Measurements from ENCODE around the gene WDR38. TPM values are rescaled to one million over a fixed set of nuclear protein-coding genes. Genes with fewer than 3 reads are reported as not detected.

WDR38 gene
- total and polyA plus RNA-seq, 2 of the 4 experiments (the other 2 are of a cell fraction) = not detected

- Histone ChIP-seq H3K27me3 (ENCODE audit: control insufficient read depth, insufficient read depth, low read length) (no peaks in the 10 kb centered on the region), H3K79me1 (ENCODE audit: low read depth in 1 of 2, low read length in 2 of 2) (no peaks in the 10 kb centered on the region), H3K27ac (ENCODE audit: insufficient read depth, low read length) (no peak overlapping the region), H3K56ac (ENCODE audit: extremely low read depth, insufficient read depth, low read length) (no peak overlapping the region), H3K4ac (ENCODE audit: low read depth, low read length) (no peak overlapping the region), H2BK15ac (ENCODE audit: low read depth, low read length) (no peak overlapping the region), H3K9me1 (ENCODE audit: insufficient read depth, low read length) (0 out of 2 replicates have a peak, but pooled peaks cover 4% of the 10 kb centered on the region), H3K4me3 (ENCODE audit: insufficient read depth, low read depth, low read length) (no peak overlapping the region), H3K14ac (replicated peaks; ENCODE audit: low read depth, low read length) (no peak overlapping the region), H2AK5ac (ENCODE audit: low read depth, low read length) (no peak overlapping the region), H2BK5ac (ENCODE audit: low read depth, low read length, poor library complexity, severe bottlenecking) (no peak overlapping the region), H3K4me2 (ENCODE audit: low read depth, low read length) (no peak overlapping the region), H3K18ac (ENCODE audit: low read depth, low read length) (no peak overlapping the region), H3K4me1 (ENCODE audit: control insufficient read depth, insufficient read depth, low read length) (no peaks in the 10 kb centered on the region), H3K36me3 (ENCODE audit: control insufficient read depth, insufficient read depth, low read length) (peaks cover 51% of the 10 kb centered on the region), H4K20me1 (ENCODE audit: insufficient read depth, low read length) (no peaks in the 10 kb centered on the region; the same call in 1 of the 2 replicates), H3K23ac (ENCODE audit: low read depth, low read length) (no peak overlapping the region), H2AK9ac (replicated peaks; ENCODE audit: low read depth, low read length, poor library complexity) (no peak overlapping the region), H2BK120ac (ENCODE audit: low read depth, low read length) (no peak overlapping the region), H4K91ac (ENCODE audit: insufficient read depth, low read depth, low read length) (no peak overlapping the region), H2AFZ (replicated peaks; ENCODE audit: low read length, poor library complexity) (no peak overlapping the region), H4K8ac (ENCODE audit: low read depth in 2 of 2, low read length in 2 of 2) (no peak overlapping the region), H3K9me3 (ENCODE audit: control insufficient read depth, insufficient read depth, low read length) (no peaks in the 10 kb centered on the region), H4K5ac (ENCODE audit: low read depth, low read length) (no peak overlapping the region), H3K9ac (ENCODE audit: low read depth, low read length) (no peak overlapping the region), H2BK20ac (ENCODE audit: low read depth, low read length) (no peak overlapping the region)
- ATAC-seq (ENCODE audit: low read depth) = no peak
- ChIA-PET POLR2A (ENCODE audit: unreplicated experiment) (no interaction called here), CTCF (no interaction called here)
- in situ Hi-C loops (cut with MboI; ENCODE audit: low sequenced_read_pairs) (no loop called here), intact Hi-C loops (cut with micrococcal nuclease) (no loop called here), dilution Hi-C loops (cut with HindIII; ENCODE audit: low sequenced_read_pairs, unreplicated experiment) (no loop called here)
- no TSS peak for BruUV-seq (replicated peaks)
- WGBS, 2 experiments (ENCODE audit: extremely low coverage in 2 of 2, insufficient read length in 1 of 2) = 88% methylated on average over 1 of the region's 5 CpGs; no CpG with 5 or more reads in 1 of the 2 experiments
- no peak for DNase-seq
- TF ChIP-seq MAZ (IDR thresholded peaks at IDR 0.05; ENCODE audit: borderline replicate concordance, low read depth, low read length) = no peak
- TF ChIP-seq CHD1 (IDR thresholded peaks at IDR 0.05; ENCODE audit: low read depth, low read length) = no peak
- TF ChIP-seq RFX5 (IDR thresholded peaks at IDR 0.05; ENCODE audit: low read depth, low read length) = no peak
- TF ChIP-seq RCOR1 (IDR thresholded peaks at IDR 0.05; ENCODE audit: insufficient replicate concordance, low read length) = no peak
- TF ChIP-seq SMC3 (IDR thresholded peaks at IDR 0.05; ENCODE audit: low read depth, low read length) = no peak
- TF ChIP-seq CEBPB (IDR thresholded peaks at IDR 0.05; ENCODE audit: low read depth, low read length) = no peak
- TF ChIP-seq FOS (IDR thresholded peaks at IDR 0.05; ENCODE audit: low read depth, low read length) = no peak
- TF ChIP-seq ELK1 (IDR thresholded peaks at IDR 0.05; ENCODE audit: borderline replicate concordance, low read depth, low read length) = no peak
- no peak for TF ChIP-seq USF2 (IDR thresholded peaks at IDR 0.05; ENCODE audit: low read depth, low read length)
- no peak for TF ChIP-seq CTCF (conservative IDR thresholded peaks at IDR 0.05; ENCODE audit: low read depth, low read length)
- no peak for TF ChIP-seq BHLHE40 (IDR thresholded peaks at IDR 0.05; ENCODE audit: low read depth, low read length)
- no peak for TF ChIP-seq MXI1 (IDR thresholded peaks at IDR 0.05; ENCODE audit: borderline replicate concordance, low read depth, low read length)
- no peak for TF ChIP-seq RAD21 (IDR thresholded peaks at IDR 0.05; ENCODE audit: low read length)
- no peak for TF ChIP-seq MAFK (IDR thresholded peaks at IDR 0.05; ENCODE audit: low read depth, low read length)
- TF ChIP-seq POLR2A (IDR thresholded peaks at IDR 0.05; ENCODE audit: low read depth, low read length) = no peak
- no peak for TF ChIP-seq NFE2L2 (IDR thresholded peaks at IDR 0.05; ENCODE audit: low read depth, low read length)
These were observed 34.6 kb downstream of the WDR38 start for GRCh38 chr9:124887832-124888231.

Data from IMR-90 (cell line).